ENCODE measurements around the gene AHR. TPM values are rescaled to one million over a fixed set of nuclear protein-coding genes. Genes with fewer than 3 reads are reported as not detected.

Gene AHR
- polyA plus RNA-seq, 1 donor (not counting 4 experiments of a cell fraction or from before 2014, with no cell fraction given): 19.4 TPM

GRCh38 chr7:17390392-17390791, 91.9 kb downstream of the AHR start:
- dilution Hi-C loops (cut with MboI; ENCODE audit: extremely low pct_ligation_motif_present, low sequenced_read_pairs): no loop called here
- Histone ChIP-seq H3K36me3 (ENCODE audit: control insufficient read depth in 2 of 2, extremely low read depth in 1 of 2, insufficient read depth in 2 of 2, low read length in 2 of 2) (no peaks in the 10 kb centered on the region), H3K9me1 (ENCODE audit: control insufficient read depth, extremely low read depth, insufficient read depth, low read length) (no peaks in the 10 kb centered on the region), H3K4me2 (ENCODE audit: control insufficient read depth, extremely low read depth, insufficient read depth, low read depth, low read length) (no peak overlapping the region), H3K4me1 (ENCODE audit: control insufficient read depth, extremely low read depth, insufficient read depth, low read length) (no peaks in the 10 kb centered on the region), H3K9ac (ENCODE audit: control insufficient read depth, extremely low read depth, insufficient read depth, low read length) (no peak overlapping the region), H4K20me1 (ENCODE audit: control insufficient read depth, extremely low read depth, insufficient read depth, low read length) (no peaks in the 10 kb centered on the region), H2AFZ (ENCODE audit: control insufficient read depth, low read length) (no peak overlapping the region), H3K4me3 (ENCODE audit: control insufficient read depth in 2 of 3, extremely low read depth in 1 of 3, insufficient read depth in 2 of 3, low read depth in 1 of 3, low read length in 3 of 3) (no peak overlapping the region), H3K27me3 (ENCODE audit: control insufficient read depth, extremely low read depth, insufficient read depth, low read length) (no peaks in the 10 kb centered on the region), H3K9me3 (ENCODE audit: control insufficient read depth, low read depth, low read length) (no peaks in the 10 kb centered on the region), H3K79me2 (ENCODE audit: control insufficient read depth, insufficient read depth, low read length) (no peaks in the 10 kb centered on the region), H3K27ac (ENCODE audit: control insufficient read depth, insufficient read depth, low read length) (no peak overlapping the region)
- TF ChIP-seq CTCF (optimal IDR thresholded peaks at IDR 0.05 in 1 of 3, IDR thresholded peaks at IDR 0.05 in 1 of 3, conservative IDR thresholded peaks at IDR 0.05 in 1 of 3; ENCODE audit: extremely low read depth in 1 of 3, insufficient read depth in 2 of 3, low read length in 3 of 3) (no peak), EZH2 (IDR thresholded peaks at IDR 0.05; ENCODE audit: low read length) (no peak)
- DNase-seq (ENCODE audit: low read depth, low spot score): no peak
- no peak for FAIRE-seq

GRCh38 chr7:17391366-17391765, 92.9 kb downstream of the AHR start:
- Histone ChIP-seq H2AFZ (ENCODE audit: control insufficient read depth, low read length) (no peak overlapping the region), H3K4me2 (ENCODE audit: control insufficient read depth, extremely low read depth, insufficient read depth, low read depth, low read length) (no peak overlapping the region), H4K20me1 (ENCODE audit: control insufficient read depth, extremely low read depth, insufficient read depth, low read length) (no peaks in the 10 kb centered on the region), H3K27ac (ENCODE audit: control insufficient read depth, insufficient read depth, low read length) (no peak overlapping the region), H3K9me1 (ENCODE audit: control insufficient read depth, extremely low read depth, insufficient read depth, low read length) (no peaks in the 10 kb centered on the region), H3K4me3 (ENCODE audit: control insufficient read depth in 2 of 3, extremely low read depth in 1 of 3, insufficient read depth in 2 of 3, low read depth in 1 of 3, low read length in 3 of 3) (no peak overlapping the region), H3K4me1 (ENCODE audit: control insufficient read depth, extremely low read depth, insufficient read depth, low read length) (no peaks in the 10 kb centered on the region), H3K27me3 (ENCODE audit: control insufficient read depth, extremely low read depth, insufficient read depth, low read length) (no peaks in the 10 kb centered on the region), H3K79me2 (ENCODE audit: control insufficient read depth, insufficient read depth, low read length) (no peaks in the 10 kb centered on the region), H3K36me3 (ENCODE audit: control insufficient read depth in 2 of 2, extremely low read depth in 1 of 2, insufficient read depth in 2 of 2, low read length in 2 of 2) (no peaks in the 10 kb centered on the region), H3K9ac (ENCODE audit: control insufficient read depth, extremely low read depth, insufficient read depth, low read length) (no peak overlapping the region), H3K9me3 (ENCODE audit: control insufficient read depth, low read depth, low read length) (no peaks in the 10 kb centered on the region)
- DNase-seq (ENCODE audit: low read depth, low spot score) (no peak), FAIRE-seq (no peak)
- TF ChIP-seq EZH2 (IDR thresholded peaks at IDR 0.05; ENCODE audit: low read length) (no peak), CTCF (optimal IDR thresholded peaks at IDR 0.05 in 1 of 3, IDR thresholded peaks at IDR 0.05 in 1 of 3, conservative IDR thresholded peaks at IDR 0.05 in 1 of 3; ENCODE audit: extremely low read depth in 1 of 3, insufficient read depth in 2 of 3, low read length in 3 of 3) (no peak)
- dilution Hi-C loops (cut with MboI; ENCODE audit: extremely low pct_ligation_motif_present, low sequenced_read_pairs): no loop called here
